ENCODE results near the gene SYNGR3.

DNA sequence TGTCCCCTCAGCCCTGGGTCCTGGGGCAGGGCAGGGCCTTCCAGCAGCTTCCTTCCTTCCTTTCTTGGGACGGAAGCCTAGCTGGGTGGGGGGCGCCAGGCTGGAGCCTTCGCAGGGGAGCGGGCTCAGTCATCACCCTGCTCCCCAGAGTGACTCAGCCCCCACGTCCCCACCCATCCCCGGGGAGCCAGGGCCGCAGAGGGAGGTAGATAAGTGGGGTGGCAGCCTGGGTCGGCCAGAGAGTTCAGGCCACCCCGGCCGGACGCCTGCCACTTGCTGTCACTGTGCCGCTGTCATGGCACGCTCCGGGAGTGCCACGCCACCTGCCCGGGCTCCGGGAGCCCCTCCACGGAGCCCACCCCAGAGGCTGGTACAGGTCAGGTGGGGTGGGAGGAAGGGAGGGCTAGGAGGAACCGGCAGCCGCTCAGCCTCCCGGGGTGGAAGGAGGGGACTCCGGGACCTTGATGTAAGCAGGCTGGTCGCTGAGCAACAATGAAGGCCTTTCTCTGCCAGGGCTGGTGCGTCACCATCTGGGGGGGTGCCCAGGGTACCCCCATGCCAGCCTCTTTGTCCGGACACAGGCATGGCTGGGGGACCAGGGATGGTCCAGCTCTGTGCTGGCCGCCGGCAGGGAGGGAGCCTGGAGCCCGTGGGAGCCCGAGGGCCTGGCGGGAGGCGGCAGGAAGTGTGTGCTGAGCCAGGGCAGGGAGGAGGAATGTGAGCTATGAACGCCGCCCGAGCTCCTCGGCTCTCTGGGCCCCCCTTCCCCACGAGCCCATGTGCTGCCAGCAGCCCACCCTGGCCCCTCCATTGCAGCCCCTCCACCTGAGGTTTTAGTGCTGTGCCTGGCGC lies 43.5 kb downstream of the SYNGR3 start:
- TF ChIP-seq, protein P1, sequence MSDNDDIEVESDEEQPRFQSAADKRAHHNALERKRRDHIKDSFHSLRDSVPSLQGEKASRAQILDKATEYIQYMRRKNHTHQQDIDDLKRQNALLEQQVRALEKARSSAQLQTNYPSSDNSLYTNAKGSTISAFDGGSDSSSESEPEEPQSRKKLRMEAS (IDR thresholded peaks at IDR 0.05), result no peak
- TF ChIP-seq YY1 (IDR thresholded peaks at IDR 0.05; ENCODE audit: low read depth) (no peak), NFIC (IDR thresholded peaks at IDR 0.05) (peak; percentile 12; the same call in 1 of the 2 replicates), RAD21 (IDR thresholded peaks at IDR 0.05; ENCODE audit: low read depth) (no peak), TEAD4 (IDR thresholded peaks at IDR 0.05) (peak; percentile 60), EP300 (IDR thresholded peaks at IDR 0.05; ENCODE audit: borderline replicate concordance) (no peak), CREB1 (IDR thresholded peaks at IDR 0.05; ENCODE audit: low read depth) (no peak), TAF1 (IDR thresholded peaks at IDR 0.05; ENCODE audit: low read depth) (no peak), FOXM1 (IDR thresholded peaks at IDR 0.05; ENCODE audit: borderline replicate concordance, low read depth) (no peak)
- TF ChIP-seq, protein P2, sequence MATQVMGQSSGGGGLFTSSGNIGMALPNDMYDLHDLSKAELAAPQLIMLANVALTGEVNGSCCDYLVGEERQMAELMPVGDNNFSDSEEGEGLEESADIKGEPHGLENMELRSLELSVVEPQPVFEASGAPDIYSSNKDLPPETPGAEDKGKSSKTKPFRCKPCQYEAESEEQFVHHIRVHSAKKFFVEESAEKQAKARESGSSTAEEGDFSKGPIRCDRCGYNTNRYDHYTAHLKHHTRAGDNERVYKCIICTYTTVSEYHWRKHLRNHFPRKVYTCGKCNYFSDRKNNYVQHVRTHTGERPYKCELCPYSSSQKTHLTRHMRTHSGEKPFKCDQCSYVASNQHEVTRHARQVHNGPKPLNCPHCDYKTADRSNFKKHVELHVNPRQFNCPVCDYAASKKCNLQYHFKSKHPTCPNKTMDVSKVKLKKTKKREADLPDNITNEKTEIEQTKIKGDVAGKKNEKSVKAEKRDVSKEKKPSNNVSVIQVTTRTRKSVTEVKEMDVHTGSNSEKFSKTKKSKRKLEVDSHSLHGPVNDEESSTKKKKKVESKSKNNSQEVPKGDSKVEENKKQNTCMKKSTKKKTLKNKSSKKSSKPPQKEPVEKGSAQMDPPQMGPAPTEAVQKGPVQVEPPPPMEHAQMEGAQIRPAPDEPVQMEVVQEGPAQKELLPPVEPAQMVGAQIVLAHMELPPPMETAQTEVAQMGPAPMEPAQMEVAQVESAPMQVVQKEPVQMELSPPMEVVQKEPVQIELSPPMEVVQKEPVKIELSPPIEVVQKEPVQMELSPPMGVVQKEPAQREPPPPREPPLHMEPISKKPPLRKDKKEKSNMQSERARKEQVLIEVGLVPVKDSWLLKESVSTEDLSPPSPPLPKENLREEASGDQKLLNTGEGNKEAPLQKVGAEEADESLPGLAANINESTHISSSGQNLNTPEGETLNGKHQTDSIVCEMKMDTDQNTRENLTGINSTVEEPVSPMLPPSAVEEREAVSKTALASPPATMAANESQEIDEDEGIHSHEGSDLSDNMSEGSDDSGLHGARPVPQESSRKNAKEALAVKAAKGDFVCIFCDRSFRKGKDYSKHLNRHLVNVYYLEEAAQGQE (IDR thresholded peaks at IDR 0.05; ENCODE audit: low read depth), result no peak
- TF ChIP-seq, protein P3, sequence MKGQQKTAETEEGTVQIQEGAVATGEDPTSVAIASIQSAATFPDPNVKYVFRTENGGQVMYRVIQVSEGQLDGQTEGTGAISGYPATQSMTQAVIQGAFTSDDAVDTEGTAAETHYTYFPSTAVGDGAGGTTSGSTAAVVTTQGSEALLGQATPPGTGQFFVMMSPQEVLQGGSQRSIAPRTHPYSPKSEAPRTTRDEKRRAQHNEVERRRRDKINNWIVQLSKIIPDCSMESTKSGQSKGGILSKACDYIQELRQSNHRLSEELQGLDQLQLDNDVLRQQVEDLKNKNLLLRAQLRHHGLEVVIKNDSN (IDR thresholded peaks at IDR 0.05), result no peak
